GM23248 (cell line): ENCODE measurements around the gene OBP2A.

ENCODE experiments used
- EZH2 ChIP-seq: fragments of 200-600 bp; sonication (generic); IDR thresholded peaks from 2 replicates; pipeline ENCODE4 v1.6.1; 2018; ENCODE audit warnings: antibody characterized with exemption, mild to moderate bottlenecking; ENCODE audit not compliant: insufficient read depth, poor library complexity, severe bottlenecking
- EZH2phosphoT487 ChIP-seq: fragments of 200-600 bp; sonication (generic); IDR thresholded peaks from 2 replicates; pipeline ENCODE4 v1.6.1; 2018; ENCODE audit warnings: antibody characterized with exemption, moderate library complexity, mild to moderate bottlenecking, low read depth; ENCODE audit not compliant: insufficient read depth

DNA sequence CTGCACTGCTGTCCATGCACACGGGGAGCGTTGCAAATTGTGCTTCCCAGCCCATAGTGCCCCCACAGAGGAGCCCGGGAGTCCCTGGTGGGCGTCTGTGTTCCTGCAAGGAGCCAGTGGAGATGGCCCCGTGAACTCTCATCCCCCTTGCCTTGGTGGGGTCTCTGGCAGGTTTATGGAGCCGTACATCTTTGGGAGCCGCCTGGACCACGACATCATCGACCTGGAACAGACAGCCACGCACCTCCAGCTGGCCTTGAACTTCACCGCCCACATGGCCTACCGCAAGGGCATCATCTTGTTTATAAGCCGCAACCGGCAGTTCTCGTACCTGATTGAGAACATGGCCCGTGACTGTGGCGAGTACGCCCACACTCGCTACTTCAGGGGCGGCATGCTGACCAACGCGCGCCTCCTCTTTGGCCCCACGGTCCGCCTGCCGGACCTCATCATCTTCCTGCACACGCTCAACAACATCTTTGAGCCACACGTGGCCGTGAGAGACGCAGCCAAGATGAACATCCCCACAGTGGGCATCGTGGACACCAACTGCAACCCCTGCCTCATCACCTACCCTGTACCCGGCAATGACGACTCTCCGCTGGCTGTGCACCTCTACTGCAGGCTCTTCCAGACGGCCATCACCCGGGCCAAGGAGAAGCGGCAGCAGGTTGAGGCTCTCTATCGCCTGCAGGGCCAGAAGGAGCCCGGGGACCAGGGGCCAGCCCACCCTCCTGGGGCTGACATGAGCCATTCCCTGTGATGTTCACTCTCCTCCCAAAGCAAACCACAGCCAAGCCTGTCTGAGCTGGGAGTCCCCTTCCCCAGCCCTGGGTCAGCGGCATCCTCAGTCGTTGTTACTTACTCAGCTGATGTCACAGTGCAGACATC is 42.3 kb upstream of the OBP2A start:
- TF ChIP-seq EZH2phosphoT487 (no peak), EZH2 (no peak)
